IMR-90 (cell line): ENCODE results near the gene CCNL2. TPM values are rescaled to one million over a fixed set of nuclear protein-coding genes. Genes with fewer than 3 reads are reported as not detected.

ENCODE experiments used
- ATAC-seq: fragments of 200-7000 bp; cut with Tn5 transposase; 2 replicates; pipeline ENCODE4 v1.9.1; 2020; ENCODE audit warnings: low read depth, mild to moderate bottlenecking, moderate library complexity
- BruUV-seq: library from RNA; stranded (reverse); fragments of 400-500 nt; replicated peaks from 2 replicates; lab custom pipeline; 2021; lab: Mats Ljungman, UMichigan
- CTCF ChIA-PET: fragments of 300-600 bp; formaldehyde crosslinking; extraction: SDS; loops from one replicate; lab custom pipeline; 2021; ENCODE audit warnings: antibody characterized with exemption; lab: Yijun Ruan, JAX
- POLR2A ChIA-PET: fragments of 300-600 bp; sonication (Branson Sonifier 250); formaldehyde crosslinking; loops from one replicate; lab custom pipeline; 2022; ENCODE audit warnings: antibody characterized with exemption; ENCODE audit not compliant: unreplicated experiment; lab: Charles Lee
- DNase-seq: peaks from one replicate; pipeline ENCODE4 v3.0.0; 2013
- H2AFZ ChIP-seq: replicated peaks from 2 replicates; pipeline ENCODE3; 2013; ENCODE audit warnings: low read length, mild to moderate bottlenecking; ENCODE audit not compliant: poor library complexity
- H2AK5ac ChIP-seq: 2 replicates; pipeline ENCODE4 v1.6.1; 2013; ENCODE audit warnings: low read depth, low read length, inconsistent platforms
- H2AK9ac ChIP-seq: replicated peaks from 2 replicates; pipeline ENCODE3; 2013; ENCODE audit warnings: mild to moderate bottlenecking, low read depth, low read length, moderate library complexity; ENCODE audit not compliant: poor library complexity
- H2BK120ac ChIP-seq: 2 replicates; pipeline ENCODE4 v1.6.1; 2013; ENCODE audit warnings: low read depth, low read length, inconsistent platforms
- H2BK15ac ChIP-seq: 3 replicates; pipeline ENCODE4 v1.6.1; 2013; ENCODE audit warnings: low read depth, low read length, inconsistent platforms
- H2BK20ac ChIP-seq: 2 replicates; pipeline ENCODE4 v1.6.1; 2013; ENCODE audit warnings: low read depth, mild to moderate bottlenecking, inconsistent platforms, low read length, moderate library complexity
- H2BK5ac ChIP-seq: 2 replicates; pipeline ENCODE4 v1.6.1; 2013; ENCODE audit warnings: mild to moderate bottlenecking, low read depth, low read length, inconsistent platforms; ENCODE audit not compliant: poor library complexity, severe bottlenecking
- H3K14ac ChIP-seq: replicated peaks from 2 replicates; pipeline ENCODE4 v1.6.1; 2013; ENCODE audit warnings: low read depth, low read length, inconsistent platforms
- H3K18ac ChIP-seq: 2 replicates; pipeline ENCODE4 v1.6.1; 2013; ENCODE audit warnings: low read depth, low read length, control low read depth
- H3K23ac ChIP-seq: 2 replicates; pipeline ENCODE4 v1.6.1; 2013; ENCODE audit warnings: low read depth, low read length, inconsistent platforms
- H3K27ac ChIP-seq: 2 replicates; pipeline ENCODE4 v1.5.1; 2013; ENCODE audit warnings: mild to moderate bottlenecking, control low read depth, low read length; ENCODE audit not compliant: insufficient read depth
- H3K27me3 ChIP-seq: 2 replicates; pipeline ENCODE4 v1.6.1; 2013; ENCODE audit warnings: low read length; ENCODE audit not compliant: control insufficient read depth, insufficient read depth
- H3K36me3 ChIP-seq: 2 replicates; pipeline ENCODE4 v1.6.1; 2013; ENCODE audit warnings: low read length, mixed read lengths; ENCODE audit not compliant: control insufficient read depth, insufficient read depth
- H3K4ac ChIP-seq: 2 replicates; pipeline ENCODE4 v1.6.1; 2013; ENCODE audit warnings: low read depth, low read length, inconsistent platforms
- H3K4me1 ChIP-seq: 2 replicates; pipeline ENCODE4 v1.6.1; 2013; ENCODE audit warnings: low read length, mixed read lengths; ENCODE audit not compliant: control insufficient read depth, insufficient read depth
- H3K4me2 ChIP-seq: 2 replicates; pipeline ENCODE4 v1.6.1; 2013; ENCODE audit warnings: low read depth, mild to moderate bottlenecking, control low read depth, low read length, moderate library complexity
- H3K4me3 ChIP-seq: 2 replicates; pipeline ENCODE4 v1.5.1; 2013; ENCODE audit warnings: low read depth, mild to moderate bottlenecking, control low read depth, low read length, moderate library complexity; ENCODE audit not compliant: insufficient read depth
- H3K56ac ChIP-seq: 2 replicates; pipeline ENCODE4 v1.6.1; 2013; ENCODE audit warnings: low read length, inconsistent platforms; ENCODE audit not compliant: insufficient read depth; ENCODE audit errors: extremely low read depth
- H3K79me1 ChIP-seq, 2 experiments: 2 replicates each; pipeline ENCODE4 v1.6.1; 2013; ENCODE audit warnings: low read length in 2 of 2, inconsistent platforms in 1 of 2, low read depth in 1 of 2
- H3K9ac ChIP-seq: 2 replicates; pipeline ENCODE4 v1.6.1; 2013; ENCODE audit warnings: low read depth, low read length, control low read depth
- H3K9me1 ChIP-seq: 2 replicates; pipeline ENCODE4 v1.6.1; 2013; ENCODE audit warnings: low read length, inconsistent platforms; ENCODE audit not compliant: insufficient read depth
- H3K9me3 ChIP-seq: 2 replicates; pipeline ENCODE4 v1.6.1; 2013; ENCODE audit warnings: low read length; ENCODE audit not compliant: control insufficient read depth, insufficient read depth
- H4K20me1 ChIP-seq: 2 replicates; pipeline ENCODE4 v1.6.1; 2013; ENCODE audit warnings: low read length, inconsistent platforms; ENCODE audit not compliant: insufficient read depth
- H4K5ac ChIP-seq: 2 replicates; pipeline ENCODE4 v1.6.1; 2013; ENCODE audit warnings: mild to moderate bottlenecking, low read depth, low read length, control low read depth
- H4K8ac ChIP-seq, 2 experiments: 2 replicates each; pipeline ENCODE4 v1.6.1; 2013; ENCODE audit warnings: low read depth in 2 of 2, low read length in 2 of 2, control low read depth in 1 of 2, inconsistent platforms in 1 of 2
- H4K91ac ChIP-seq: 2 replicates; pipeline ENCODE4 v1.6.1; 2013; ENCODE audit warnings: low read depth, low read length, inconsistent platforms; ENCODE audit not compliant: insufficient read depth
- BHLHE40 ChIP-seq: fragments of 150-350 bp; IDR thresholded peaks from 2 replicates; pipeline ENCODE4 v1.6.1; 2016; ENCODE audit warnings: mild to moderate bottlenecking, low read depth, low read length
- CEBPB ChIP-seq: IDR thresholded peaks from 2 replicates; pipeline ENCODE4 v1.6.1; 2012; ENCODE audit warnings: low read depth, low read length, improper control_type of control experiment
- CHD1 ChIP-seq: IDR thresholded peaks from 2 replicates; pipeline ENCODE4 v1.6.1; 2012; ENCODE audit warnings: low read depth, low read length, improper control_type of control experiment
- FOS ChIP-seq: fragments of 150-350 bp; IDR thresholded peaks from 2 replicates; pipeline ENCODE4 v1.6.1; 2016; ENCODE audit warnings: low read depth, low read length
- MAFK ChIP-seq: IDR thresholded peaks from 2 replicates; pipeline ENCODE4 v1.6.1; 2012; ENCODE audit warnings: low read depth, low read length, improper control_type of control experiment
- MAZ ChIP-seq: IDR thresholded peaks from 2 replicates; pipeline ENCODE4 v1.6.1; 2012; ENCODE audit warnings: low read depth, mild to moderate bottlenecking, low read length, improper control_type of control experiment, moderate library complexity, borderline replicate concordance
- MXI1 ChIP-seq: IDR thresholded peaks from 2 replicates; pipeline ENCODE4 v1.6.1; 2012; ENCODE audit warnings: low read depth, mild to moderate bottlenecking, low read length, moderate library complexity, borderline replicate concordance
- NFE2L2 ChIP-seq: fragments of 150-350 bp; IDR thresholded peaks from 2 replicates; pipeline ENCODE4 v1.6.1; 2016; ENCODE audit warnings: low read depth, mild to moderate bottlenecking, low read length
- POLR2A ChIP-seq: IDR thresholded peaks from 2 replicates; pipeline ENCODE4 v1.6.1; 2012; ENCODE audit warnings: mild to moderate bottlenecking, low read depth, low read length
- RAD21 ChIP-seq: IDR thresholded peaks from 2 replicates; pipeline ENCODE4 v1.6.1; 2012; ENCODE audit warnings: low read length, improper control_type of control experiment
- RCOR1 ChIP-seq: IDR thresholded peaks from 2 replicates; pipeline ENCODE4 v1.6.1; 2012; ENCODE audit warnings: mild to moderate bottlenecking, low read length, improper control_type of control experiment; ENCODE audit not compliant: insufficient replicate concordance
- RFX5 ChIP-seq: IDR thresholded peaks from 2 replicates; pipeline ENCODE4 v1.8.0; 2012; ENCODE audit warnings: low read depth, mild to moderate bottlenecking, low read length, moderate library complexity
- SMC3 ChIP-seq: fragments of 150-350 bp; IDR thresholded peaks from 2 replicates; pipeline ENCODE4 v1.6.1; 2016; ENCODE audit warnings: low read depth, mild to moderate bottlenecking, antibody characterized with exemption, low read length, moderate library complexity
- WGBS, 2 experiments: methylation state at CpG; one replicate each; pipeline versions ENCODE4 v1.1.5 to v1.1.7; 2013; ENCODE audit warnings: missing lambda C conversion rate in 2 of 2; ENCODE audit not compliant: insufficient read length in 1 of 2; ENCODE audit errors: extremely low coverage in 2 of 2; 5-methylcytosine and 5-hydroxymethylcytosine counted together
- dilution Hi-C: fragments of 300-500 bp; cut with HindIII; formaldehyde crosslinking; loops from one replicate; pipeline ENCODE4 v1.14.3; 2018; ENCODE audit warnings: low sequenced_read_pairs; ENCODE audit not compliant: unreplicated experiment
- in situ Hi-C: fragments of 300-500 bp; cut with MboI; formaldehyde crosslinking; loops from 3 replicates; pipeline ENCODE4 v1.14.3; 2019; ENCODE audit warnings: low sequenced_read_pairs, inconsistent platforms, mixed read lengths
- intact Hi-C: fragments of 100-400 bp; cut with micrococcal nuclease; formaldehyde crosslinking; loops from 2 replicates; pipeline ENCODE4 v1.10.0; 2022
- polyA plus RNA-seq, 3 experiments: library from polyadenylated mRNA; depleted of rRNA; stranded (reverse); fragments of >200 nt; gene quantifications; 2 replicates each; pipeline ENCODE4 v1.2.3, GENCODE V29; 2012; ENCODE audit warnings: low replicate concordance in 1 of 3
- total RNA-seq: library from RNA; depleted of rRNA; stranded (reverse); fragments of >200 nt; gene quantifications from 2 replicates; pipeline ENCODE4 v1.2.3, GENCODE V29; 2012
- TF ChIP-seq, protein P1 (sequence below): fragments of 150-350 bp; IDR thresholded peaks from 2 replicates; pipeline ENCODE4 v1.6.1; 2017; ENCODE audit warnings: mild to moderate bottlenecking, antibody characterized with exemption, low read length, low read depth
- TF ChIP-seq, protein P2 (sequence below): fragments of 150-350 bp; IDR thresholded peaks from 2 replicates; pipeline ENCODE4 v1.6.1; 2016; ENCODE audit warnings: low read depth, mild to moderate bottlenecking, low read length, moderate library complexity, borderline replicate concordance
- TF ChIP-seq, protein P3 (sequence below): conservative IDR thresholded peaks from 2 replicates; pipeline ENCODE4 v1.5.1; 2012; ENCODE audit warnings: mild to moderate bottlenecking, low read depth, low read length, improper control_type of control experiment

The CCNL2 gene
- total and polyA plus RNA-seq, 2 of the 4 experiments (the other 2 are of a cell fraction) = 53.9 to 239 TPM

DNA sequence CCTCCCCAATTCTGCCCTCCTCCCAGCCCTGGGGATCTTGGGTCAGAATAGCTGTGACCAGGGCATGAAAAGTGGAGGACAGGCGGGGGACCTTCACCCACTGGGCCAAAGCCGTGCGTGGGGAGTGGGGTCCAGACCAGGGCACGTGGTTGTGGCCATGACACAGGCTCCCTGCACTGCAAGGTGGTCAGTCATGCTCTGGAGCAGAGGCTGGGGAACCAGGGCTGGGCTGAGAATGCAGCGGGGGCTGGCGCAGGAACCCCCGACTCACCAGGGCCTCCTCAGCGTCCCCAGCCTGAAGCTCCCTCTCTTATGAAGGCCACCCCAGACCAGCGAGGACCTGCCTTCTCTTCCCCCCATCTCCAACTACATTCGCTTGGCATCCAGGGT, 52.6 kb downstream of the CCNL2 start:
- WGBS, 2 experiments = 94% methylated on average over 7 of the region's 10 CpGs; no CpG with 5 or more reads in 1 of the 2 experiments
- TF ChIP-seq MXI1 = no peak
- no peak for TF ChIP-seq RCOR1
- no peak for TF ChIP-seq FOS
- no peak for TF ChIP-seq POLR2A
- no peak for TF ChIP-seq CHD1
- TF ChIP-seq RAD21 = no peak
- no peak for TF ChIP-seq MAZ
- no peak for TF ChIP-seq RFX5
- TF ChIP-seq CEBPB = no peak
- no peak for TF ChIP-seq SMC3
- TF ChIP-seq, protein P1, sequence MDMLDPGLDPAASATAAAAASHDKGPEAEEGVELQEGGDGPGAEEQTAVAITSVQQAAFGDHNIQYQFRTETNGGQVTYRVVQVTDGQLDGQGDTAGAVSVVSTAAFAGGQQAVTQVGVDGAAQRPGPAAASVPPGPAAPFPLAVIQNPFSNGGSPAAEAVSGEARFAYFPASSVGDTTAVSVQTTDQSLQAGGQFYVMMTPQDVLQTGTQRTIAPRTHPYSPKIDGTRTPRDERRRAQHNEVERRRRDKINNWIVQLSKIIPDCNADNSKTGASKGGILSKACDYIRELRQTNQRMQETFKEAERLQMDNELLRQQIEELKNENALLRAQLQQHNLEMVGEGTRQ = no peak
- TF ChIP-seq MAFK = no peak
- TF ChIP-seq, protein P2, sequence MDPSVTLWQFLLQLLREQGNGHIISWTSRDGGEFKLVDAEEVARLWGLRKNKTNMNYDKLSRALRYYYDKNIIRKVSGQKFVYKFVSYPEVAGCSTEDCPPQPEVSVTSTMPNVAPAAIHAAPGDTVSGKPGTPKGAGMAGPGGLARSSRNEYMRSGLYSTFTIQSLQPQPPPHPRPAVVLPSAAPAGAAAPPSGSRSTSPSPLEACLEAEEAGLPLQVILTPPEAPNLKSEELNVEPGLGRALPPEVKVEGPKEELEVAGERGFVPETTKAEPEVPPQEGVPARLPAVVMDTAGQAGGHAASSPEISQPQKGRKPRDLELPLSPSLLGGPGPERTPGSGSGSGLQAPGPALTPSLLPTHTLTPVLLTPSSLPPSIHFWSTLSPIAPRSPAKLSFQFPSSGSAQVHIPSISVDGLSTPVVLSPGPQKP = no peak
- no peak for TF ChIP-seq NFE2L2
- TF ChIP-seq, protein P3, sequence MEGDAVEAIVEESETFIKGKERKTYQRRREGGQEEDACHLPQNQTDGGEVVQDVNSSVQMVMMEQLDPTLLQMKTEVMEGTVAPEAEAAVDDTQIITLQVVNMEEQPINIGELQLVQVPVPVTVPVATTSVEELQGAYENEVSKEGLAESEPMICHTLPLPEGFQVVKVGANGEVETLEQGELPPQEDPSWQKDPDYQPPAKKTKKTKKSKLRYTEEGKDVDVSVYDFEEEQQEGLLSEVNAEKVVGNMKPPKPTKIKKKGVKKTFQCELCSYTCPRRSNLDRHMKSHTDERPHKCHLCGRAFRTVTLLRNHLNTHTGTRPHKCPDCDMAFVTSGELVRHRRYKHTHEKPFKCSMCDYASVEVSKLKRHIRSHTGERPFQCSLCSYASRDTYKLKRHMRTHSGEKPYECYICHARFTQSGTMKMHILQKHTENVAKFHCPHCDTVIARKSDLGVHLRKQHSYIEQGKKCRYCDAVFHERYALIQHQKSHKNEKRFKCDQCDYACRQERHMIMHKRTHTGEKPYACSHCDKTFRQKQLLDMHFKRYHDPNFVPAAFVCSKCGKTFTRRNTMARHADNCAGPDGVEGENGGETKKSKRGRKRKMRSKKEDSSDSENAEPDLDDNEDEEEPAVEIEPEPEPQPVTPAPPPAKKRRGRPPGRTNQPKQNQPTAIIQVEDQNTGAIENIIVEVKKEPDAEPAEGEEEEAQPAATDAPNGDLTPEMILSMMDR = no peak
- TF ChIP-seq BHLHE40 = no peak
- Histone ChIP-seq H3K23ac (0 out of 2 replicates have a peak overlapping the region, but pooled peaks have one; percentile 20), H4K91ac (no peak overlapping the region), H2AK5ac (no peak overlapping the region), H3K18ac (no peak overlapping the region), H3K4me1 (peaks cover 31% of the 10 kb centered on the region), H3K27me3 (no peaks in the 10 kb centered on the region), H3K9ac (no peak overlapping the region), H2BK15ac (no peak overlapping the region), H2BK20ac (no peak overlapping the region), H3K4me3 (no peak overlapping the region), H2BK5ac (peak overlapping the region; percentile 40), H3K27ac (no peak overlapping the region), H2AK9ac (no peak overlapping the region), H3K9me3 (no peaks in the 10 kb centered on the region), H3K9me1 (0 out of 2 replicates have a peak, but pooled peaks cover 3% of the 10 kb centered on the region), H4K20me1 (peaks cover 59% of the 10 kb centered on the region), H2BK120ac (no peak overlapping the region), H3K4me2 (no peak overlapping the region), H3K56ac (no peak overlapping the region), H3K14ac (no peak overlapping the region), H2AFZ (no peak overlapping the region), H3K36me3 (peaks cover 4% of the 10 kb centered on the region; the same call in 1 of the 2 replicates), H4K5ac (no peak overlapping the region), H3K79me1 (peaks cover 2 to 55% of the 10 kb centered on the region in 2 experiments; a peak in 3 of 4 replicates), H3K4ac (no peak overlapping the region), H4K8ac (no peak overlapping the region)
- dilution Hi-C loops = no loop called here
- intact Hi-C loops = no loop called here
- no peak for DNase-seq
- ATAC-seq = no peak
- BruUV-seq = no TSS peak
- ChIA-PET POLR2A (interaction anchor here (0.9 kb wide), 1 partner anchor 29 kb away, joined by 3 read pairs; the partner anchor contains the start of gene AURKAIP1), CTCF (no interaction called here)
- in situ Hi-C loops = no loop called here
